Endothelial cell of umbilical vein (primary cell): ENCODE data around the gene ACSS1. TPM values are rescaled to one million over a fixed set of nuclear protein-coding genes. Genes with fewer than 3 reads are reported as not detected.

Source experiments
- BruUV-seq: library from RNA; stranded (reverse); fragments of 400-500 nt; replicated peaks from 2 replicates; lab custom pipeline; 2021; lab: Mats Ljungman, UMichigan
- CTCF ChIA-PET: fragments of 300-600, 350-600 bp; sonication (Branson Sonifier 250); formaldehyde crosslinking; loops from one replicate; lab custom pipeline; 2021; ENCODE audit warnings: antibody characterized with exemption, inconsistent platforms; lab: Charles Lee
- POLR2A ChIA-PET: fragments of 300-600, 350-600 bp; sonication (Branson Sonifier 250); formaldehyde crosslinking; loops from one replicate; lab custom pipeline; 2021; ENCODE audit warnings: antibody characterized with exemption, inconsistent platforms; lab: Charles Lee
- DNase-seq: peaks from one replicate; pipeline ENCODE4 v3.0.0-alpha.2; 2011; ENCODE audit warnings: low read depth, low spot score
- FAIRE-seq: peaks from 2 replicates; lab custom pipeline; 2011; peaks lifted over from hg19 to GRCh38; lab: Jason Lieb, UNC
- H2AFZ ChIP-seq: 2 replicates; pipeline ENCODE4 v1.6.0; 2012; ENCODE audit warnings: low read depth, low read length, control low read depth, inconsistent platforms
- H3K27ac ChIP-seq: 2 replicates; pipeline ENCODE4 v1.5.1; 2011; ENCODE audit warnings: low read depth, mild to moderate bottlenecking, control low read depth, low read length, moderate library complexity; ENCODE audit not compliant: insufficient read depth
- H3K27me3 ChIP-seq, 2 experiments: 2 replicates each; pipeline versions ENCODE4 v1.6.0 to v1.6.1; 2011; ENCODE audit warnings: low read length in 2 of 2, mixed read lengths in 1 of 2; ENCODE audit not compliant: control insufficient read depth in 2 of 2, insufficient read depth in 2 of 2
- H3K36me3 ChIP-seq, 2 experiments: 2 replicates in 1 of 2; 3 replicates in 1 of 2; pipeline ENCODE4 v1.5.1; 2011; ENCODE audit warnings: low read length in 2 of 2, mild to moderate bottlenecking in 1 of 2, moderate library complexity in 1 of 2; ENCODE audit not compliant: control insufficient read depth in 2 of 2, insufficient read depth in 2 of 2; ENCODE audit errors: extremely low read depth in 1 of 2
- H3K4me1 ChIP-seq: 3 replicates; pipeline ENCODE4 v1.5.1; 2011; ENCODE audit warnings: mild to moderate bottlenecking, low read length; ENCODE audit not compliant: control insufficient read depth, insufficient read depth; ENCODE audit errors: extremely low read depth
- H3K4me2 ChIP-seq: 2 replicates; pipeline ENCODE4 v1.6.1; 2011; ENCODE audit warnings: low read length, control low read depth, mixed read lengths; ENCODE audit not compliant: insufficient read depth
- H3K4me3 ChIP-seq, 3 experiments: fragments of 200-600 bp in 1 of 3; sonication (generic), shearing (Covaris generic) in 1 of 3; replicated peaks in 1 of 3; 2 replicates each; pipeline ENCODE4 v1.5.1; 2011 to 2016; ENCODE audit warnings: control low read depth in 3 of 3, low read length in 3 of 3, mild to moderate bottlenecking in 2 of 3, inconsistent platforms in 1 of 3, low read depth in 1 of 3, moderate library complexity in 1 of 3; ENCODE audit not compliant: insufficient read depth in 1 of 3
- H3K79me2 ChIP-seq: 2 replicates; pipeline ENCODE4 v1.6.0; 2012; ENCODE audit warnings: low read length, inconsistent platforms; ENCODE audit not compliant: control insufficient read depth, insufficient read depth
- H3K9ac ChIP-seq: replicated peaks from 2 replicates; pipeline ENCODE3; 2011; ENCODE audit warnings: low read length, control low read depth; ENCODE audit not compliant: insufficient read depth; ENCODE audit errors: extremely low read depth
- H3K9me1 ChIP-seq: replicated peaks from 3 replicates; pipeline ENCODE4 v1.6.0; 2011; ENCODE audit warnings: mild to moderate bottlenecking, low read length; ENCODE audit not compliant: control insufficient read depth, insufficient read depth; ENCODE audit errors: extremely low read depth
- H3K9me3 ChIP-seq: replicated peaks from 2 replicates; pipeline ENCODE4 v1.5.1; 2012; ENCODE audit warnings: low read length, inconsistent platforms; ENCODE audit not compliant: control insufficient read depth, insufficient read depth
- H4K20me1 ChIP-seq: replicated peaks from 2 replicates; pipeline ENCODE3; 2011; ENCODE audit warnings: mild to moderate bottlenecking, low read length; ENCODE audit not compliant: control insufficient read depth, insufficient read depth; ENCODE audit errors: extremely low read depth
- EZH2 ChIP-seq: IDR thresholded peaks from 2 replicates; pipeline ENCODE4 v1.6.1; 2012; ENCODE audit warnings: borderline replicate concordance, low read depth, mild to moderate bottlenecking, moderate library complexity, low read length, inconsistent platforms; ENCODE audit not compliant: severe bottlenecking
- FOS ChIP-seq: IDR thresholded peaks from 2 replicates; pipeline ENCODE4 v1.6.1; 2011; ENCODE audit warnings: mild to moderate bottlenecking, low read length, moderate library complexity, borderline replicate concordance; ENCODE audit not compliant: insufficient read depth
- GATA2 ChIP-seq: IDR thresholded peaks from 2 replicates; pipeline ENCODE4 v1.7.0; 2011; ENCODE audit warnings: low read depth, mild to moderate bottlenecking, moderate library complexity, mixed read lengths, low read length; ENCODE audit not compliant: insufficient read length, insufficient read depth
- JUN ChIP-seq: IDR thresholded peaks from 2 replicates; pipeline ENCODE4 v1.6.1; 2011; ENCODE audit warnings: borderline replicate concordance, low read depth; ENCODE audit not compliant: insufficient read length, insufficient read depth
- MYC ChIP-seq: IDR thresholded peaks from one replicate; pipeline ENCODE4 v1.6.1; 2011; ENCODE audit warnings: mild to moderate bottlenecking, low read depth, low read length
- POLR2A ChIP-seq: IDR thresholded peaks from 2 replicates; pipeline ENCODE4 v1.6.1; 2012; ENCODE audit warnings: low read depth, mild to moderate bottlenecking, control low read depth, low read length
- POLR2AphosphoS5 ChIP-seq: IDR thresholded peaks from 2 replicates; pipeline ENCODE4 v1.6.1; 2012; ENCODE audit warnings: low read depth, mild to moderate bottlenecking, control low read depth, low read length, moderate library complexity; ENCODE audit not compliant: insufficient read depth
- dilution Hi-C: fragments of 300-500 bp; cut with MboI; formaldehyde crosslinking; loops from one replicate; pipeline ENCODE4 v1.15.0; 2019; ENCODE audit warnings: low sequenced_read_pairs; ENCODE audit not compliant: extremely low pct_ligation_motif_present
- intact Hi-C: fragments of 100-400 bp; cut with micrococcal nuclease; formaldehyde crosslinking; loops from one replicate; pipeline ENCODE4 v1.10.0; 2022
- polyA plus RNA-seq, 4 experiments: library from polyadenylated mRNA; depleted of rRNA in 3 of 4; stranded (reverse) in 3 of 4; unstranded in 1 of 4; fragments of >200 nt; gene quantifications; 2 replicates each; pipeline versions ENCODE4 v1.2.1 to v1.2.3, GENCODE V29; 2011 to 2012; ENCODE audit warnings: missing spikeins in 1 of 4
- total RNA-seq: library from RNA; stranded (reverse); gene quantifications from 2 replicates; pipeline ENCODE4 v1.2.3, GENCODE V29; 2021
- TF ChIP-seq, protein P1 (sequence below), 2 donors: IDR thresholded peaks; 1 replicate in 1 of 2; 2 replicates in 1 of 2; pipeline ENCODE4 v1.5.1; 2011; ENCODE audit warnings: low read length in 2 of 2, mild to moderate bottlenecking in 2 of 2, moderate library complexity in 2 of 2, control low read depth in 1 of 2, inconsistent platforms in 1 of 2, low read depth in 1 of 2; ENCODE audit not compliant: insufficient read depth in 1 of 2; ENCODE audit errors: extremely low read depth in 1 of 2
- TF ChIP-seq, protein P2 (sequence below): IDR thresholded peaks from 2 replicates; pipeline ENCODE4 v1.6.1; 2011; ENCODE audit not compliant: insufficient read depth, insufficient read length

The ACSS1 gene
- total and polyA plus RNA-seq, 2 donors (not counting 3 experiments of a cell fraction or from before 2014, with no cell fraction given), result 6.2 to 17.9 TPM

DNA sequence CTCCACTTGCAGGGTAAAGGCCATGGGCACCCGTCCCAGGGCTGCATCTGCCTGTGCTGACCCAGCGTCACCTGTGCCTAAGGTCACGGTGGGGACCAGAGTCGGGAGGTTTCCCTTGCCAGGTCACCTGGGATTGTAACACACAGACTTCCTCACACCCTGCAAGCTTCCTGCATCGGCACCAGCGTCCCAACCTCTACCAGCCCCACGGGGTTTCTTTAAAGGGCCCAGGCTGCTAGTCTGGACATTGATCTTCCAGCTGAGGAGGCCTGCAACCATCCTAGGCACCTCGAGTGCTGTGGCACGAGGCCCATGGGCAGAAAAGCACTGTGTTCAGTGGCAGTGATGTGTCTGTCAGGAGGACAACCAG, 12.6 kb downstream of the ACSS1 start:
- H3K4me1 ChIP-seq, result no peaks in the 10 kb centered on the region
- TF ChIP-seq EZH2 (no peak), FOS (no peak), GATA2 (no peak), JUN (no peak), POLR2AphosphoS5 (no peak), MYC (no peak), POLR2A (no peak)
- TF ChIP-seq, protein P1, sequence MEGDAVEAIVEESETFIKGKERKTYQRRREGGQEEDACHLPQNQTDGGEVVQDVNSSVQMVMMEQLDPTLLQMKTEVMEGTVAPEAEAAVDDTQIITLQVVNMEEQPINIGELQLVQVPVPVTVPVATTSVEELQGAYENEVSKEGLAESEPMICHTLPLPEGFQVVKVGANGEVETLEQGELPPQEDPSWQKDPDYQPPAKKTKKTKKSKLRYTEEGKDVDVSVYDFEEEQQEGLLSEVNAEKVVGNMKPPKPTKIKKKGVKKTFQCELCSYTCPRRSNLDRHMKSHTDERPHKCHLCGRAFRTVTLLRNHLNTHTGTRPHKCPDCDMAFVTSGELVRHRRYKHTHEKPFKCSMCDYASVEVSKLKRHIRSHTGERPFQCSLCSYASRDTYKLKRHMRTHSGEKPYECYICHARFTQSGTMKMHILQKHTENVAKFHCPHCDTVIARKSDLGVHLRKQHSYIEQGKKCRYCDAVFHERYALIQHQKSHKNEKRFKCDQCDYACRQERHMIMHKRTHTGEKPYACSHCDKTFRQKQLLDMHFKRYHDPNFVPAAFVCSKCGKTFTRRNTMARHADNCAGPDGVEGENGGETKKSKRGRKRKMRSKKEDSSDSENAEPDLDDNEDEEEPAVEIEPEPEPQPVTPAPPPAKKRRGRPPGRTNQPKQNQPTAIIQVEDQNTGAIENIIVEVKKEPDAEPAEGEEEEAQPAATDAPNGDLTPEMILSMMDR (IDR thresholded peaks at IDR 0.05; ENCODE audit: extremely low read depth in 1 of 2, insufficient read depth in 1 of 2, low read depth in 1 of 2, low read length in 2 of 2), result no peak
- TF ChIP-seq, protein P2, sequence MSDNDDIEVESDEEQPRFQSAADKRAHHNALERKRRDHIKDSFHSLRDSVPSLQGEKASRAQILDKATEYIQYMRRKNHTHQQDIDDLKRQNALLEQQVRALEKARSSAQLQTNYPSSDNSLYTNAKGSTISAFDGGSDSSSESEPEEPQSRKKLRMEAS, result no peak
- BruUV-seq, result no TSS peak

More for the DNA sequence above, 12.6 kb downstream of the ACSS1 start:
- H3K9ac ChIP-seq, result no peak overlapping the region
- FAIRE-seq (no peak), DNase-seq (no peak)
- no peaks in the 10 kb centered on the region for H3K9me3 ChIP-seq
- no peak overlapping the region for H3K4me3 ChIP-seq
- CTCF ChIA-PET, result interaction anchor here (1.5 kb wide), 1 partner anchor 20 kb away, joined by 4 read pairs; no protein-coding TSS in a partner anchor
- no peaks in the 10 kb centered on the region for H3K27me3 ChIP-seq
- dilution Hi-C loops (no loop called here), intact Hi-C loops (no loop called here)
- H3K4me2 ChIP-seq, result no peak overlapping the region
- no peaks in the 10 kb centered on the region for H4K20me1 ChIP-seq
- no peak overlapping the region for H3K27ac ChIP-seq
- H2AFZ ChIP-seq, result no peak overlapping the region
- no peaks in the 10 kb centered on the region for H3K36me3 ChIP-seq
- no peaks in the 10 kb centered on the region for H3K79me2 ChIP-seq
- POLR2A ChIA-PET, result no interaction called here
- H3K9me1 ChIP-seq, result no peaks in the 10 kb centered on the region
